ENCODE measurements around the gene MAL.

MAL gene

GRCh38 chr2:95057535-95058370 is 32.2 kb downstream of the MAL start:
- TF ChIP-seq CTCF (conservative IDR thresholded peaks at IDR 0.05; ENCODE audit: low read depth, low read length) = no peak
- no peak for DNase-seq (ENCODE audit: low read depth)

GRCh38 chr2:95058466-95058988 is 33.0 kb downstream of the MAL start:
- H3K4me3 ChIP-seq (ENCODE audit: low read depth, low read length) = no peak overlapping the region
- no peak for DNase-seq (ENCODE audit: low read depth)
- TF ChIP-seq CTCF (conservative IDR thresholded peaks at IDR 0.05; ENCODE audit: low read depth, low read length) = no peak

More at GRCh38 chr2:95057535-95058370, 32.2 kb downstream of the MAL start:
- no peak overlapping the region for H3K4me3 ChIP-seq (ENCODE audit: low read depth, low read length)

- TF ChIP-seq CTCF (conservative IDR thresholded peaks at IDR 0.05; ENCODE audit: low read depth, low read length) = no peak
- no peak for DNase-seq (ENCODE audit: low read depth)
- H3K4me3 ChIP-seq (ENCODE audit: low read depth, low read length) = no peak overlapping the region
These were observed 33.6 kb downstream of the MAL start for GRCh38 chr2:95058989-95059641.

GRCh38 chr2:95059656-95060370 is 34.3 kb downstream of the MAL start:
- no peak for TF ChIP-seq CTCF (conservative IDR thresholded peaks at IDR 0.05; ENCODE audit: low read depth, low read length)
- DNase-seq (ENCODE audit: low read depth) = no peak

GRCh38 chr2:95060446-95061118 is 35.1 kb downstream of the MAL start:
- no peak for TF ChIP-seq CTCF (conservative IDR thresholded peaks at IDR 0.05; ENCODE audit: low read depth, low read length)
- no peak for DNase-seq (ENCODE audit: low read depth)
- H3K4me3 ChIP-seq (ENCODE audit: low read depth, low read length) = no peak overlapping the region

More at GRCh38 chr2:95059656-95060370, 34.3 kb downstream of the MAL start:
- H3K4me3 ChIP-seq (ENCODE audit: low read depth, low read length) = no peak overlapping the region

- no peak for DNase-seq (ENCODE audit: low read depth)
- TF ChIP-seq CTCF (conservative IDR thresholded peaks at IDR 0.05; ENCODE audit: low read depth, low read length) = no peak
- H3K4me3 ChIP-seq (ENCODE audit: low read depth, low read length) = no peak overlapping the region
These were observed 35.6 kb downstream of the MAL start for GRCh38 chr2:95061119-95061512.

Data from choroid plexus epithelial cell (primary cell).